Parathyroid adenoma (tissue), 2 donors: Measurements from ENCODE around the gene ZNF335.

Experiments
- H2AFZ ChIP-seq: fragments of 300-600 bp; sonication (generic); one replicate; pipeline ENCODE4 v1.7.0; 2017; ENCODE audit warnings: antibody characterized with exemption, mild to moderate bottlenecking
- H3K27ac ChIP-seq: fragments of 300-600 bp; sonication (generic); one replicate; pipeline ENCODE4 v1.7.0; 2017
- H3K27me3 ChIP-seq: fragments of 300-600 bp; sonication (generic); one replicate; pipeline ENCODE4 v1.7.0; 2017; ENCODE audit warnings: low read length; ENCODE audit not compliant: control insufficient read depth, insufficient read depth
- H3K36me3 ChIP-seq: fragments of 300-600 bp; sonication (generic); one replicate; pipeline ENCODE4 v1.7.0; 2017; ENCODE audit warnings: low read length; ENCODE audit not compliant: control insufficient read depth, insufficient read depth
- H3K4me1 ChIP-seq: fragments of 300-600 bp; sonication (generic); one replicate; pipeline ENCODE4 v1.7.0; 2017; ENCODE audit warnings: control low read depth
- H3K4me2 ChIP-seq: fragments of 300-600 bp; sonication (generic); one replicate; pipeline ENCODE4 v1.7.0; 2017; ENCODE audit warnings: low read length
- H3K4me3 ChIP-seq: fragments of 300-600 bp; sonication (generic); one replicate; pipeline ENCODE4 v1.7.0; 2017; ENCODE audit warnings: low read depth, low read length
- H3K79me2 ChIP-seq: fragments of 300-600 bp; sonication (generic); one replicate; pipeline ENCODE4 v1.7.0; 2017; ENCODE audit warnings: control low read depth
- H3K9ac ChIP-seq: fragments of 300-600 bp; sonication (generic); one replicate; pipeline ENCODE4 v1.7.0; 2017; ENCODE audit warnings: mild to moderate bottlenecking
- H3K9me3 ChIP-seq: fragments of 300-600 bp; sonication (generic); one replicate; pipeline ENCODE4 v1.7.0; 2017; ENCODE audit warnings: low read length; ENCODE audit not compliant: control insufficient read depth
- CTCF ChIP-seq: fragments of 300-600 bp; sonication (generic); IDR thresholded peaks from one replicate; pipeline ENCODE4 v1.7.0; 2017; ENCODE audit warnings: antibody characterized with exemption, mild to moderate bottlenecking
- donor health status: primary hyperparathyroidism.

The ZNF335 gene

GRCh38 chr20:45971675-45972499 lies at the start of gene ZNF335:
Gene ZNF335 (minus strand): TSS chr20:45972203. CDS start chr20:45971410, 793 bp downstream.
- peak within 1 kb of the TSS; percentile 77 for H3K4me2 ChIP-seq
- H3K27me3 ChIP-seq: no peaks in the 10 kb centered on the region
- peaks cover 5% of the 10 kb centered on the region for H3K79me2 ChIP-seq
- no peaks in the 10 kb centered on the region for H3K36me3 ChIP-seq
- no peaks in the 10 kb centered on the region for H3K9me3 ChIP-seq
- peaks cover 11% of the 10 kb centered on the region for H3K4me1 ChIP-seq
- H3K4me3 ChIP-seq: peak within 1 kb of the TSS; percentile 73
- H3K9ac ChIP-seq: peak within 1 kb of the TSS; percentile 74
- H3K27ac ChIP-seq: peak within 1 kb of the TSS; percentile 99
- peak within 1 kb of the TSS; percentile 98 for H2AFZ ChIP-seq
- peak; percentile 56 for TF ChIP-seq CTCF

GRCh38 chr20:46020555-46020954 lies 48.6 kb upstream of the ZNF335 start:
- no peak overlapping the region for H2AFZ ChIP-seq
- no peaks in the 10 kb centered on the region for H3K9me3 ChIP-seq
- H3K4me2 ChIP-seq: no peak overlapping the region
- H3K9ac ChIP-seq: no peak overlapping the region
- TF ChIP-seq CTCF: no peak
- H3K79me2 ChIP-seq: no peaks in the 10 kb centered on the region
- H3K4me3 ChIP-seq: no peak overlapping the region
- no peaks in the 10 kb centered on the region for H3K27me3 ChIP-seq
- H3K4me1 ChIP-seq: peaks cover 2% of the 10 kb centered on the region
- no peak overlapping the region for H3K27ac ChIP-seq
- no peaks in the 10 kb centered on the region for H3K36me3 ChIP-seq

- no peaks in the 10 kb centered on the region for H3K9me3 ChIP-seq
- no peak overlapping the region for H3K9ac ChIP-seq
- no peaks in the 10 kb centered on the region for H3K79me2 ChIP-seq
- H3K27ac ChIP-seq: no peak overlapping the region
- H3K4me3 ChIP-seq: no peak overlapping the region
- no peaks in the 10 kb centered on the region for H3K27me3 ChIP-seq
- no peak overlapping the region for H3K4me2 ChIP-seq
- no peak for TF ChIP-seq CTCF
- no peaks in the 10 kb centered on the region for H3K36me3 ChIP-seq
- peaks cover 5% of the 10 kb centered on the region for H3K4me1 ChIP-seq
- no peak overlapping the region for H2AFZ ChIP-seq
Observed at GRCh38 chr20:46018611-46019010, 46.6 kb upstream of the ZNF335 start.

GRCh38 chr20:46018112-46018511 lies 46.1 kb upstream of the ZNF335 start:
- peaks cover 7% of the 10 kb centered on the region for H3K4me1 ChIP-seq
- H3K4me3 ChIP-seq: no peak overlapping the region
- no peak overlapping the region for H3K4me2 ChIP-seq
- no peaks in the 10 kb centered on the region for H3K9me3 ChIP-seq
- no peak overlapping the region for H3K27ac ChIP-seq
- H3K9ac ChIP-seq: no peak overlapping the region
- no peak overlapping the region for H2AFZ ChIP-seq
- no peaks in the 10 kb centered on the region for H3K36me3 ChIP-seq
- H3K27me3 ChIP-seq: no peaks in the 10 kb centered on the region
- no peaks in the 10 kb centered on the region for H3K79me2 ChIP-seq
- no peak for TF ChIP-seq CTCF

GRCh38 chr20:46017272-46017671 lies 45.3 kb upstream of the ZNF335 start:
- no peaks in the 10 kb centered on the region for H3K36me3 ChIP-seq
- H3K27me3 ChIP-seq: peaks cover 3% of the 10 kb centered on the region
- no peak overlapping the region for H3K4me3 ChIP-seq
- H3K27ac ChIP-seq: no peak overlapping the region
- H2AFZ ChIP-seq: no peak overlapping the region
- TF ChIP-seq CTCF: no peak
- H3K79me2 ChIP-seq: no peaks in the 10 kb centered on the region
- H3K4me2 ChIP-seq: no peak overlapping the region
- no peaks in the 10 kb centered on the region for H3K9me3 ChIP-seq
- H3K4me1 ChIP-seq: peaks cover 5% of the 10 kb centered on the region
- H3K9ac ChIP-seq: no peak overlapping the region
